Panc1 (cell line): Measurements from ENCODE around the gene FAM149A.

Source experiments
- CTCF ChIP-seq: fragments of 450-650 bp; IDR thresholded peaks from 2 replicates; pipeline ENCODE4 v1.5.1; 2017; ENCODE audit warnings: mild to moderate bottlenecking
- POLR2AphosphoS5 ChIP-seq: IDR thresholded peaks from 2 replicates; pipeline ENCODE4 v1.6.1; 2012; ENCODE audit warnings: mild to moderate bottlenecking, low read depth, low read length, moderate library complexity
- REST ChIP-seq, 2 experiments: IDR thresholded peaks; 2 replicates each; pipeline ENCODE4 v1.6.1; 2011 to 2012; ENCODE audit warnings: low read depth in 2 of 2, control low read depth in 1 of 2, low read length in 1 of 2, mild to moderate bottlenecking in 1 of 2, moderate library complexity in 1 of 2; ENCODE audit not compliant: insufficient read depth in 1 of 2
- TCF7L2 ChIP-seq: IDR thresholded peaks from 2 replicates; pipeline ENCODE4 v1.6.1; 2011; ENCODE audit warnings: mild to moderate bottlenecking, low read depth, low read length, inconsistent platforms

- TF ChIP-seq CTCF (no peak), POLR2AphosphoS5 (no peak), REST (IDR thresholded peaks at IDR 0.05; ENCODE audit: insufficient read depth in 1 of 2, low read depth in 2 of 2, low read length in 1 of 2) (no peak), TCF7L2 (no peak)
Observed at GRCh38 chr4:186158966-186159365, 54.5 kb downstream of the FAM149A start.
